WTC11 (cell line): ENCODE data around the gene NHSL2. TPM values are rescaled to one million over a fixed set of nuclear protein-coding genes. Genes with fewer than 3 reads are reported as not detected.

Experiments used
- ATAC-seq: fragments of 200-7000 bp; cut with Tn5 transposase; 2 replicates; pipeline ENCODE4 v1.10.0; 2021; ENCODE audit warnings: mild to moderate bottlenecking, moderate library complexity
- CTCF ChIA-PET: fragments of 300-600 bp; sonication (Branson Sonifier 250); formaldehyde crosslinking; loops from one replicate; lab custom pipeline; 2021; ENCODE audit warnings: antibody characterized with exemption; lab: Charles Lee
- POLR2A ChIA-PET: fragments of 350-600 bp; sonication (Branson Sonifier 250); formaldehyde crosslinking; loops from one replicate; lab custom pipeline; 2021; ENCODE audit warnings: antibody characterized with exemption; lab: Charles Lee
- DNase-seq: peaks from one replicate; pipeline ENCODE4 v3.0.0; 2021; ENCODE audit warnings: low spot score
- H3K27ac Mint-ChIP-seq: 2 replicates; pipeline ENCODE4 v1.8.0; 2021; ENCODE audit warnings: mixed read lengths
- H3K27me3 Mint-ChIP-seq: 2 replicates; pipeline ENCODE4 v1.8.0; 2021; ENCODE audit warnings: low read depth, mild to moderate bottlenecking, moderate library complexity, mixed read lengths
- H3K36me3 Mint-ChIP-seq: 2 replicates; pipeline ENCODE4 v1.8.0; 2021; ENCODE audit warnings: mixed read lengths
- H3K4me1 Mint-ChIP-seq: 2 replicates; pipeline ENCODE4 v1.8.0; 2022; ENCODE audit warnings: mixed read lengths
- H3K4me3 Mint-ChIP-seq: 2 replicates; pipeline ENCODE4 v1.8.0; 2021; ENCODE audit warnings: mild to moderate bottlenecking, moderate library complexity, mixed read lengths
- H3K9me3 Mint-ChIP-seq: 2 replicates; pipeline ENCODE4 v1.8.0; 2021; ENCODE audit warnings: mixed read lengths
- ELF4 ChIP-seq: sonication (generic); formaldehyde crosslinking; IDR thresholded peaks from 2 replicates; pipeline ENCODE4 v1.8.1; 2022; ENCODE audit warnings: low read depth, mild to moderate bottlenecking, moderate library complexity, missing genetic modification reagents
- FOXJ3 ChIP-seq: sonication (generic); formaldehyde crosslinking; IDR thresholded peaks from 2 replicates; pipeline ENCODE4 v1.9.0; 2021; ENCODE audit warnings: missing genetic modification reagents, mild to moderate bottlenecking, borderline replicate concordance
- GTF2I ChIP-seq: fragments of 250-450 bp; sonication (Bioruptor Pico); conservative IDR thresholded peaks from 2 replicates; pipeline ENCODE4 v1.4.0; 2021; ENCODE audit warnings: mild to moderate bottlenecking
- MXD4 ChIP-seq: fragments of 250-450 bp; sonication (Bioruptor Pico); IDR thresholded peaks from 2 replicates; pipeline ENCODE4 v1.8.0; 2021; ENCODE audit warnings: mild to moderate bottlenecking, moderate library complexity, borderline replicate concordance
- MYBL2 ChIP-seq: sonication (generic); formaldehyde crosslinking; IDR thresholded peaks from 2 replicates; pipeline ENCODE4 v1.8.1; 2023; ENCODE audit warnings: mild to moderate bottlenecking, moderate library complexity, missing genetic modification reagents
- NR2C2 ChIP-seq: sonication (generic); formaldehyde crosslinking; IDR thresholded peaks from 2 replicates; pipeline ENCODE4 v1.8.0; 2022; ENCODE audit warnings: mild to moderate bottlenecking, missing genetic modification reagents
- NR3C1 ChIP-seq: sonication (generic); formaldehyde crosslinking; conservative IDR thresholded peaks from 2 replicates; pipeline ENCODE4 v1.8.1; 2023; ENCODE audit warnings: low read depth, mild to moderate bottlenecking, missing genetic modification reagents
- TEAD1 ChIP-seq: sonication (generic); formaldehyde crosslinking; IDR thresholded peaks from 2 replicates; pipeline ENCODE4 v1.8.0; 2022; ENCODE audit warnings: mild to moderate bottlenecking, missing genetic modification reagents
- TP53 ChIP-seq: sonication (generic); formaldehyde crosslinking; IDR thresholded peaks from 2 replicates; pipeline ENCODE4 v1.8.1; 2023; ENCODE audit warnings: mild to moderate bottlenecking, missing genetic modification reagents
- ZNF219 ChIP-seq: sonication (generic); formaldehyde crosslinking; IDR thresholded peaks from 2 replicates; pipeline ENCODE4 v1.8.0; 2023; ENCODE audit warnings: missing genetic modification reagents, mild to moderate bottlenecking, borderline replicate concordance
- ZNF317 ChIP-seq: sonication (generic); formaldehyde crosslinking; IDR thresholded peaks from 2 replicates; pipeline ENCODE4 v1.8.1; 2023; ENCODE audit warnings: low read depth, mild to moderate bottlenecking, moderate library complexity, missing genetic modification reagents, borderline replicate concordance
- total RNA-seq: library from RNA; stranded (reverse); gene quantifications from 3 replicates; pipeline ENCODE4 v1.2.3, GENCODE V29; 2021
- TF ChIP-seq, protein P1 (sequence below): sonication (generic); formaldehyde crosslinking; IDR thresholded peaks from 2 replicates; pipeline ENCODE4 v1.8.0; 2023; ENCODE audit warnings: missing genetic modification reagents
- TF ChIP-seq, protein P2 (sequence below): fragments of 250-450 bp; sonication (Bioruptor Pico); IDR thresholded peaks from 2 replicates; pipeline ENCODE4 v1.9.0; 2021; ENCODE audit warnings: mild to moderate bottlenecking
- TF ChIP-seq, protein P3 (sequence below): fragments of 250-450 bp; sonication (Bioruptor Pico); IDR thresholded peaks from 2 replicates; pipeline ENCODE4 v1.9.0; 2021; ENCODE audit warnings: mild to moderate bottlenecking, borderline replicate concordance

NHSL2 gene
- total RNA-seq, 1 experiment from 2014 or later = 7.9 TPM

DNA sequence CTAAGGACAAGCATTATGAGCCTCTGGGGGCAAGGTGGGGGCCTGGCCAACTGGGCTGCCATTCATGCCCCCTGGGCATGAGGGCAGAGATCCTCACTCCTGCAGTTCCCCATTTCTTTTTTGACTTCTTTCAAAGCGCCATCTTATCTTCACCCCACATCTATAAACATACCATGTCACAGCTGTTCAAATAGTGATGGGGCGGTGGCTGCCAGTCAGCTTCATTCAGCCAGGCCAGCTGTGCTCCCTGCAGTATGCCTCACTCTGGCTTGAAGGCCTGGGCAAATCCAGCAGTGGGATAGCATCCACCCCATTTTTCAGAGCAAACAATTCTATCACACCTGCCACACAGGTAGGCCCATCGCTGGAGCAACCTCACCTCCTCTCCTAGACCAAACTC is 85.5 kb downstream of the NHSL2 start (continued):
- no peak for TF ChIP-seq FOXJ3
- no peak for TF ChIP-seq GTF2I (CRISPR knock-in tag)
- no peak for TF ChIP-seq MYBL2 (CRISPR knock-in tag)
- no peak for TF ChIP-seq NR3C1 (CRISPR knock-in tag)
- TF ChIP-seq NR2C2 (CRISPR knock-in tag) = no peak
- no peak for TF ChIP-seq ELF4 (CRISPR knock-in tag)
- TF ChIP-seq, protein P1, sequence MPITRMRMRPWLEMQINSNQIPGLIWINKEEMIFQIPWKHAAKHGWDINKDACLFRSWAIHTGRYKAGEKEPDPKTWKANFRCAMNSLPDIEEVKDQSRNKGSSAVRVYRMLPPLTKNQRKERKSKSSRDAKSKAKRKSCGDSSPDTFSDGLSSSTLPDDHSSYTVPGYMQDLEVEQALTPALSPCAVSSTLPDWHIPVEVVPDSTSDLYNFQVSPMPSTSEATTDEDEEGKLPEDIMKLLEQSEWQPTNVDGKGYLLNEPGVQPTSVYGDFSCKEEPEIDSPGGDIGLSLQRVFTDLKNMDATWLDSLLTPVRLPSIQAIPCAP (CRISPR knock-in tag) = no peak

DNA sequence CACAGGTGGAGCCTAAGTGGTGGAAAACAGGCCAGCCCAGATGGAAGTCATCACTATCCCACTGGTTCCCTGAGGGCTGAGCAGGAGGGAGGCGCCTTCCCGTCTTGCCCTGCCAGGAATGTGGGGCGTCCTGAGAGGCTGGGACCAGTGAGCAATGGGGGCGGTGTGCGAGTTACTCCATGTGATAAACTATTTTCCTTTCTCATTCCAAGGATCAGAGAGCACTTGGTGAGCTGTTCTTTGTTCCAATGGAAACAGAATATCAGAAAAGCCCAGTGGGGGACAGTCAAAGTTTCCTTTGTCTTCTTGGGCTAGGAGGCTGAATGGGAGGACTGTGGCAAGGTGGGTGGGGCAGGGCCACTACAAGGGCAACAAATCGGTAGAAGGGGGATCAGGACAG is 86.2 kb downstream of the NHSL2 start:
- POLR2A ChIA-PET = interaction anchor here (0.7 to 1.9 kb wide), 4 partner anchors 22 to 86 kb away, joined by 3 to 14 read pairs (median 4); partner anchors contain the start of gene NHSL2
- TF ChIP-seq ZNF317 (CRISPR knock-in tag) (no peak), TEAD1 (CRISPR knock-in tag) (peak; percentile 27; the same call in 1 of the 2 replicates)
- TF ChIP-seq, protein P2, sequence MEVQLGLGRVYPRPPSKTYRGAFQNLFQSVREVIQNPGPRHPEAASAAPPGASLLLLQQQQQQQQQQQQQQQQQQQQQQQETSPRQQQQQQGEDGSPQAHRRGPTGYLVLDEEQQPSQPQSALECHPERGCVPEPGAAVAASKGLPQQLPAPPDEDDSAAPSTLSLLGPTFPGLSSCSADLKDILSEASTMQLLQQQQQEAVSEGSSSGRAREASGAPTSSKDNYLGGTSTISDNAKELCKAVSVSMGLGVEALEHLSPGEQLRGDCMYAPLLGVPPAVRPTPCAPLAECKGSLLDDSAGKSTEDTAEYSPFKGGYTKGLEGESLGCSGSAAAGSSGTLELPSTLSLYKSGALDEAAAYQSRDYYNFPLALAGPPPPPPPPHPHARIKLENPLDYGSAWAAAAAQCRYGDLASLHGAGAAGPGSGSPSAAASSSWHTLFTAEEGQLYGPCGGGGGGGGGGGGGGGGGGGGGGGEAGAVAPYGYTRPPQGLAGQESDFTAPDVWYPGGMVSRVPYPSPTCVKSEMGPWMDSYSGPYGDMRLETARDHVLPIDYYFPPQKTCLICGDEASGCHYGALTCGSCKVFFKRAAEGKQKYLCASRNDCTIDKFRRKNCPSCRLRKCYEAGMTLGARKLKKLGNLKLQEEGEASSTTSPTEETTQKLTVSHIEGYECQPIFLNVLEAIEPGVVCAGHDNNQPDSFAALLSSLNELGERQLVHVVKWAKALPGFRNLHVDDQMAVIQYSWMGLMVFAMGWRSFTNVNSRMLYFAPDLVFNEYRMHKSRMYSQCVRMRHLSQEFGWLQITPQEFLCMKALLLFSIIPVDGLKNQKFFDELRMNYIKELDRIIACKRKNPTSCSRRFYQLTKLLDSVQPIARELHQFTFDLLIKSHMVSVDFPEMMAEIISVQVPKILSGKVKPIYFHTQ (CRISPR knock-in tag) = no peak
- ATAC-seq (peak; percentile 87), DNase-seq (peak; percentile 42)
- H3K36me3 Mint-ChIP-seq = no peaks in the 10 kb centered on the region
- H3K27ac Mint-ChIP-seq = peak overlapping the region; percentile 76
- CTCF ChIA-PET = interaction anchor here (0.8 to 3.2 kb wide), 8 partner anchors 21 to 87 kb away, joined by 3 to 29 read pairs (median 4); partner anchors contain the start of gene NHSL2
- peaks cover 67% of the 10 kb centered on the region for H3K4me1 Mint-ChIP-seq
- H3K9me3 Mint-ChIP-seq = no peaks in the 10 kb centered on the region
- peaks cover 16% of the 10 kb centered on the region for H3K27me3 Mint-ChIP-seq
- H3K4me3 Mint-ChIP-seq = no peak overlapping the region

DNA sequence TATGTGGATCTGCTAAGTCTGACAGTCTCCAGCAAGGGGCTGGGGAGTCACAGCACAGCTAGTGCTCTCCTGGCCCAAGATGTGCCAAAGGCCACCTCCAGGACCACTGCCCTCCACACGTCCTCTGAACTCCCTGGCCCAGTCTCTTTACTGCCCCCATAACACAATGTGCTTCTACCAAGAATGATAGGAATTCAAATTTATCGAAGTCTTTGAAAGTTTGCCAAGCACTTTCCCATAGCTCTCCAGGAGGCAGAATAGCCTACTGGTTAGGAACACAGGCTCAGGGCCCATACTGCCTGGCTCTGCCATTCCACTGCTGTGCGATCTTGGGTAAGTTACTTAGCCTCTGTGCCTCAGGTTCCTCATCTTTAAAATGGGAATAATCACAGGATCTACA is 86.7 kb downstream of the NHSL2 start:
- H3K4me1 Mint-ChIP-seq = peaks cover 67% of the 10 kb centered on the region
- TF ChIP-seq, protein P3, sequence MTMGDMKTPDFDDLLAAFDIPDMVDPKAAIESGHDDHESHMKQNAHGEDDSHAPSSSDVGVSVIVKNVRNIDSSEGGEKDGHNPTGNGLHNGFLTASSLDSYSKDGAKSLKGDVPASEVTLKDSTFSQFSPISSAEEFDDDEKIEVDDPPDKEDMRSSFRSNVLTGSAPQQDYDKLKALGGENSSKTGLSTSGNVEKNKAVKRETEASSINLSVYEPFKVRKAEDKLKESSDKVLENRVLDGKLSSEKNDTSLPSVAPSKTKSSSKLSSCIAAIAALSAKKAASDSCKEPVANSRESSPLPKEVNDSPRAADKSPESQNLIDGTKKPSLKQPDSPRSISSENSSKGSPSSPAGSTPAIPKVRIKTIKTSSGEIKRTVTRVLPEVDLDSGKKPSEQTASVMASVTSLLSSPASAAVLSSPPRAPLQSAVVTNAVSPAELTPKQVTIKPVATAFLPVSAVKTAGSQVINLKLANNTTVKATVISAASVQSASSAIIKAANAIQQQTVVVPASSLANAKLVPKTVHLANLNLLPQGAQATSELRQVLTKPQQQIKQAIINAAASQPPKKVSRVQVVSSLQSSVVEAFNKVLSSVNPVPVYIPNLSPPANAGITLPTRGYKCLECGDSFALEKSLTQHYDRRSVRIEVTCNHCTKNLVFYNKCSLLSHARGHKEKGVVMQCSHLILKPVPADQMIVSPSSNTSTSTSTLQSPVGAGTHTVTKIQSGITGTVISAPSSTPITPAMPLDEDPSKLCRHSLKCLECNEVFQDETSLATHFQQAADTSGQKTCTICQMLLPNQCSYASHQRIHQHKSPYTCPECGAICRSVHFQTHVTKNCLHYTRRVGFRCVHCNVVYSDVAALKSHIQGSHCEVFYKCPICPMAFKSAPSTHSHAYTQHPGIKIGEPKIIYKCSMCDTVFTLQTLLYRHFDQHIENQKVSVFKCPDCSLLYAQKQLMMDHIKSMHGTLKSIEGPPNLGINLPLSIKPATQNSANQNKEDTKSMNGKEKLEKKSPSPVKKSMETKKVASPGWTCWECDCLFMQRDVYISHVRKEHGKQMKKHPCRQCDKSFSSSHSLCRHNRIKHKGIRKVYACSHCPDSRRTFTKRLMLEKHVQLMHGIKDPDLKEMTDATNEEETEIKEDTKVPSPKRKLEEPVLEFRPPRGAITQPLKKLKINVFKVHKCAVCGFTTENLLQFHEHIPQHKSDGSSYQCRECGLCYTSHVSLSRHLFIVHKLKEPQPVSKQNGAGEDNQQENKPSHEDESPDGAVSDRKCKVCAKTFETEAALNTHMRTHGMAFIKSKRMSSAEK (CRISPR knock-in tag) = no peak
- TF ChIP-seq TP53 (CRISPR knock-in tag) (no peak), MXD4 (CRISPR knock-in tag) (no peak), ZNF219 (CRISPR knock-in tag) (no peak)
- TF ChIP-seq, protein P1 (CRISPR knock-in tag) = no peak
- TF ChIP-seq, all 79 proteins: peak for 0
- Mint-ChIP-seq H3K36me3 (no peaks in the 10 kb centered on the region), H3K9me3 (no peaks in the 10 kb centered on the region), H3K27ac (peak overlapping the region; percentile 76; the same call in 1 of the 2 replicates), H3K27me3 (peaks cover 11% of the 10 kb centered on the region), H3K4me3 (no peak overlapping the region)
- no peak for ATAC-seq
- DNase-seq = no peak
- POLR2A ChIA-PET = interaction anchor here (0.8 to 1.9 kb wide), 3 partner anchors 21 to 86 kb away, joined by 3 to 14 read pairs (median 4); partner anchors contain the start of gene NHSL2
- CTCF ChIA-PET = interaction anchor here (0.8 to 3.2 kb wide), 8 partner anchors 21 to 87 kb away, joined by 3 to 29 read pairs (median 4); partner anchors contain the start of gene NHSL2
